Endodermal cell (in vitro differentiated cells): ENCODE results near the gene CABP7. TPM values are rescaled to one million over a fixed set of nuclear protein-coding genes. Genes with fewer than 3 reads are reported as not detected.

ENCODE experiments used
- DNase-seq: peaks from one replicate; pipeline ENCODE4 v3.0.0-alpha.2; 2017
- H3K27ac ChIP-seq: 2 replicates; pipeline ENCODE4 v1.5.1; 2013; ENCODE audit warnings: mild to moderate bottlenecking, low read depth, low read length, moderate library complexity
- H3K27me3 ChIP-seq: 2 replicates; pipeline ENCODE4 v1.6.1; 2013; ENCODE audit warnings: mild to moderate bottlenecking, low read length, moderate library complexity; ENCODE audit not compliant: insufficient read depth, control insufficient read depth, poor library complexity, severe bottlenecking
- H3K36me3 ChIP-seq: 2 replicates; pipeline ENCODE4 v1.7.0; 2013; ENCODE audit warnings: mild to moderate bottlenecking, low read length, moderate library complexity; ENCODE audit not compliant: control insufficient read depth, insufficient read depth
- H3K4me1 ChIP-seq: one replicate; pipeline ENCODE4 v1.7.0; 2013; ENCODE audit warnings: low read length; ENCODE audit not compliant: control insufficient read depth, insufficient read depth
- H3K4me3 ChIP-seq: 2 replicates; pipeline ENCODE4 v1.5.1; 2013; ENCODE audit warnings: mild to moderate bottlenecking, low read length, moderate library complexity
- H3K9ac ChIP-seq: 2 replicates; pipeline ENCODE4 v1.6.1; 2013; ENCODE audit warnings: mild to moderate bottlenecking, low read length, moderate library complexity; ENCODE audit not compliant: poor library complexity, severe bottlenecking; ENCODE audit errors: extremely low read depth
- H3K9me3 ChIP-seq: 2 replicates; pipeline ENCODE4 v1.6.1; 2013; ENCODE audit warnings: mild to moderate bottlenecking, low read length, moderate library complexity; ENCODE audit not compliant: control insufficient read depth
- H3K27ac Mint-ChIP-seq: 2 replicates; pipeline ENCODE4 v1.8.0; 2020; ENCODE audit warnings: mixed read lengths
- H3K27me3 Mint-ChIP-seq: 2 replicates; pipeline ENCODE4 v1.8.0; 2021; ENCODE audit warnings: mild to moderate bottlenecking, mixed read lengths; ENCODE audit not compliant: insufficient read depth
- H3K36me3 Mint-ChIP-seq: 2 replicates; pipeline ENCODE4 v1.8.0; 2020; ENCODE audit warnings: low read depth, mixed read lengths
- H3K4me1 Mint-ChIP-seq: 2 replicates; pipeline ENCODE4 v1.8.0; 2020; ENCODE audit warnings: mixed read lengths
- H3K4me3 Mint-ChIP-seq: 2 replicates; pipeline ENCODE4 v1.8.0; 2020; ENCODE audit warnings: mild to moderate bottlenecking, moderate library complexity, mixed read lengths
- H3K9me3 Mint-ChIP-seq: 2 replicates; pipeline ENCODE4 v1.8.0; 2020; ENCODE audit warnings: mild to moderate bottlenecking, mixed read lengths
- WGBS, 2 experiments: methylation state at CpG; one replicate each; pipeline versions ENCODE4 v1.1.5 to v1.1.7; 2013; ENCODE audit warnings: missing lambda C conversion rate in 2 of 2, mixed read lengths in 1 of 2; ENCODE audit not compliant: insufficient coverage in 1 of 2, insufficient read length in 1 of 2; 5-methylcytosine and 5-hydroxymethylcytosine counted together
- total RNA-seq, 2 donors: library from RNA; stranded (reverse); fragmentation: NEBNext Ultra II Directional in 1 of 2; extraction: Animal tissue kit (Norgen Biotek cat#: 25700) in 1 of 2; gene quantifications; 2 replicates in 1 of 2; 3 replicates in 1 of 2; pipeline ENCODE4 v1.2.1, GENCODE V29; 2021
- TF ChIP-seq, protein P1 (sequence below): fragments of 200-600 bp; sonication (generic); conservative IDR thresholded peaks from 2 replicates; pipeline ENCODE4 v1.5.0; 2021; ENCODE audit warnings: antibody characterized with exemption, mild to moderate bottlenecking

The CABP7 gene
- total RNA-seq, 2 donors from 2014 or later: 0.26 TPM; not detected in 1

DNA sequence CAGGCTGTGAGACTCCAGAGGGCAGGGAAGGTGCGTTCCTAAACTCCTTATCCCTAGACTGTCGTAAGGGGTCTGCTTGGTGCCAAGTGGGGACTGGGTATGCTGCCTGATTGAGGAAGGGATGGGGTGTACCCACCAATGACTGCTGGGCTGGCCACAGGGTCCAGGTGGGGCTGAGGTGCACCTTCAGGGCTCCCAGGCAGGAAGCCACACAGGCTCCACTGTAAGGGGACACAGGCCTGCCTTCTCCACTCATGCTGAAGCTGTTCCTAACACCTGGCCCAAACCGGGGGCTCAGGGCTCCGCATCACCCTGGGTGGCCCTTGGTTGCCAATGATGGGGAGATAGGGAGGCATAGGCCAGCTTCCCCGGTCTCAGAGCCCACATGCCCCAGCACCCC, 20.4 kb downstream of the CABP7 start:
- Histone ChIP-seq H3K4me3 (no peak overlapping the region), H3K4me1 (no peaks in the 10 kb centered on the region), H3K27ac (no peak overlapping the region), H3K9me3 (no peaks in the 10 kb centered on the region), H3K9ac (no peak overlapping the region), H3K36me3 (no peaks in the 10 kb centered on the region), H3K27me3 (no peaks in the 10 kb centered on the region)
- Mint-ChIP-seq H3K4me3 (no peak overlapping the region), H3K27me3 (no peaks in the 10 kb centered on the region), H3K4me1 (no peaks in the 10 kb centered on the region), H3K9me3 (no peaks in the 10 kb centered on the region), H3K36me3 (peaks cover 9% of the 10 kb centered on the region), H3K27ac (peak overlapping the region; percentile 35)
- no peak for DNase-seq
- 91 to 100% methylated on average over 1 to 5 of the region's 5 CpGs for WGBS, 2 experiments
- TF ChIP-seq, protein P1, sequence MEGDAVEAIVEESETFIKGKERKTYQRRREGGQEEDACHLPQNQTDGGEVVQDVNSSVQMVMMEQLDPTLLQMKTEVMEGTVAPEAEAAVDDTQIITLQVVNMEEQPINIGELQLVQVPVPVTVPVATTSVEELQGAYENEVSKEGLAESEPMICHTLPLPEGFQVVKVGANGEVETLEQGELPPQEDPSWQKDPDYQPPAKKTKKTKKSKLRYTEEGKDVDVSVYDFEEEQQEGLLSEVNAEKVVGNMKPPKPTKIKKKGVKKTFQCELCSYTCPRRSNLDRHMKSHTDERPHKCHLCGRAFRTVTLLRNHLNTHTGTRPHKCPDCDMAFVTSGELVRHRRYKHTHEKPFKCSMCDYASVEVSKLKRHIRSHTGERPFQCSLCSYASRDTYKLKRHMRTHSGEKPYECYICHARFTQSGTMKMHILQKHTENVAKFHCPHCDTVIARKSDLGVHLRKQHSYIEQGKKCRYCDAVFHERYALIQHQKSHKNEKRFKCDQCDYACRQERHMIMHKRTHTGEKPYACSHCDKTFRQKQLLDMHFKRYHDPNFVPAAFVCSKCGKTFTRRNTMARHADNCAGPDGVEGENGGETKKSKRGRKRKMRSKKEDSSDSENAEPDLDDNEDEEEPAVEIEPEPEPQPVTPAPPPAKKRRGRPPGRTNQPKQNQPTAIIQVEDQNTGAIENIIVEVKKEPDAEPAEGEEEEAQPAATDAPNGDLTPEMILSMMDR: no peak

DNA sequence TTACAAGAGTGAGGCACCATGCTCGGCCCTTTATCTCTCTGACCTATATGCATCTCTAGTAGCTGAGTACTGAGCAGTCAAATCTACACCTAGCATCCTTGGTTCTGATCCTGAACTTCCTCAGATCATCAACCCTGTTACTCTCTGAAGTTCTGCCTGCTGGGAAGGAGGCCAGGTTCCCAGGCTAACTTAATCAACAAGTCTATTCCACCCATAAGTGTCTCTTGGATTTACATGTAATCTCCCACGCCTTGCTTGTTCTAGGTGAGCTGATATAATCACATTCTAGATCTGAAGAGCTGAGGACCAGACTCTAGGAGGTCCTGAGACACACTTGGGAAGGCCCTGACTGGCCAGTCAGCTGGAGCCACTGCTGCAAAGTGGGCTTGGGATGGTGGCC, 22.1 kb downstream of the CABP7 start:
- H3K27me3 Mint-ChIP-seq: no peaks in the 10 kb centered on the region
- no peaks in the 10 kb centered on the region for H3K4me1 ChIP-seq
- H3K9ac ChIP-seq: no peak overlapping the region
- no peaks in the 10 kb centered on the region for H3K9me3 ChIP-seq
- H3K4me3 ChIP-seq: no peak overlapping the region
- no peak for DNase-seq
- H3K36me3 Mint-ChIP-seq: peaks cover 13% of the 10 kb centered on the region
- H3K4me3 Mint-ChIP-seq: no peak overlapping the region
- WGBS, 2 experiments: 86 to 87% methylated on average over 1 to 2 of the region's 2 CpGs
- no peak overlapping the region for H3K27ac Mint-ChIP-seq
- no peaks in the 10 kb centered on the region for H3K9me3 Mint-ChIP-seq
- no peaks in the 10 kb centered on the region for H3K27me3 ChIP-seq
- H3K4me1 Mint-ChIP-seq: no peaks in the 10 kb centered on the region
- TF ChIP-seq, protein P1: no peak
- H3K27ac ChIP-seq: no peak overlapping the region
- H3K36me3 ChIP-seq: no peaks in the 10 kb centered on the region

DNA sequence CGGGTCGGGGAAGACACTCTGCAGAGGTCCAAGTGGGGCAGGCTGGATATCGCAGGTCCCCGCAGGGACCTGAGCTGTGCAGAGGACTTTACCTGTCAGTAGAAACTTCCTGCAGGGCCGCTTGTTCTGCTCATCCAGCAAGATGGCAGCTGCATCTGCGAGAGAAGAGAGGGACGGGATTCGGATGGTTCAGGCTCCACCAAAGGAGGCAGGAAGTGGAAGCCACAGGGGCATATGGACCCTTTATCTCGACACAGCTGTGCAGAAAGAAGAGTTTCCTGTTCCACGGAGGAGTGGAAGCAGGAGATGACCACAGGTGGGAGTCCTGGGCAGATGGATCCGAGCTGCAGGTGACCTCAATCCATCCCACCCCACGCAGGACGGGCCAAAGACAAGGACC, 22.5 kb downstream of the CABP7 start:
- H3K9me3 ChIP-seq: no peaks in the 10 kb centered on the region
- Mint-ChIP-seq H3K27ac (no peak overlapping the region), H3K9me3 (no peaks in the 10 kb centered on the region), H3K4me1 (no peaks in the 10 kb centered on the region), H3K27me3 (no peaks in the 10 kb centered on the region), H3K4me3 (no peak overlapping the region), H3K36me3 (peaks cover 16% of the 10 kb centered on the region)
- H3K4me1 ChIP-seq: no peaks in the 10 kb centered on the region
- H3K27me3 ChIP-seq: no peaks in the 10 kb centered on the region
- WGBS, 2 experiments: 89 to 91% methylated on average over 10 to 13 of the region's 13 CpGs
- TF ChIP-seq, protein P1: no peak
- no peak overlapping the region for H3K4me3 ChIP-seq
- no peaks in the 10 kb centered on the region for H3K36me3 ChIP-seq
- H3K27ac ChIP-seq: no peak overlapping the region
- no peak for DNase-seq
- H3K9ac ChIP-seq: no peak overlapping the region
